Skeletal muscle cell (primary cell): ENCODE measurements around the gene ZNF555.

Experiments
- DNase-seq: peaks from one replicate; pipeline ENCODE4 v3.0.0-alpha.2; 2010; ENCODE audit warnings: low read depth
- H3K4me3 ChIP-seq: 2 replicates; pipeline ENCODE4 v1.5.1; 2011; ENCODE audit warnings: low read depth, mild to moderate bottlenecking, control low read depth, low read length, moderate library complexity

The ZNF555 gene

GRCh38 chr19:2820112-2820702 is 21.1 kb upstream of the ZNF555 start:
- no peak for DNase-seq

GRCh38 chr19:2822846-2823245 is 18.4 kb upstream of the ZNF555 start:
- no peak for DNase-seq
- no peak overlapping the region for H3K4me3 ChIP-seq

More at GRCh38 chr19:2820112-2820702, 21.1 kb upstream of the ZNF555 start:
- peak overlapping the region; percentile 82 for H3K4me3 ChIP-seq

GRCh38 chr19:2823646-2824045 is 17.6 kb upstream of the ZNF555 start:
- no peak for DNase-seq
- H3K4me3 ChIP-seq: no peak overlapping the region

GRCh38 chr19:2824129-2824528 is 17.1 kb upstream of the ZNF555 start:
- no peak for DNase-seq
- no peak overlapping the region for H3K4me3 ChIP-seq

GRCh38 chr19:2827022-2827421 is 14.3 kb upstream of the ZNF555 start:
- no peak overlapping the region for H3K4me3 ChIP-seq
- DNase-seq: no peak

GRCh38 chr19:2827840-2828489 is 13.3 kb upstream of the ZNF555 start:
- no peak for DNase-seq
- no peak overlapping the region for H3K4me3 ChIP-seq

- H3K4me3 ChIP-seq: no peak overlapping the region
- no peak for DNase-seq
These were observed 6.9 kb upstream of the ZNF555 start for GRCh38 chr19:2834294-2834871.

GRCh38 chr19:2837430-2837829 is 3.8 kb upstream of the ZNF555 start:
- DNase-seq: no peak
- no peak overlapping the region for H3K4me3 ChIP-seq

- peak overlapping the region; percentile 78 for H3K4me3 ChIP-seq
- no peak for DNase-seq
These were observed 740 bp downstream of the ZNF555 start for GRCh38 chr19:2841855-2842574.

- DNase-seq: no peak
- H3K4me3 ChIP-seq: no peak overlapping the region
These were observed 3.8 kb downstream of the ZNF555 start for GRCh38 chr19:2845107-2845506.

- peak; percentile 17 for DNase-seq
- H3K4me3 ChIP-seq: no peak overlapping the region
These were observed 5.1 kb downstream of the ZNF555 start for GRCh38 chr19:2846180-2846894.

- no peak for DNase-seq
- H3K4me3 ChIP-seq: no peak overlapping the region
These were observed 6.2 kb downstream of the ZNF555 start for GRCh38 chr19:2847507-2847906.

- H3K4me3 ChIP-seq: no peak overlapping the region
- peak; percentile 18 for DNase-seq
These were observed 7.3 kb downstream of the ZNF555 start for GRCh38 chr19:2848616-2849015.

- H3K4me3 ChIP-seq: no peak overlapping the region
- DNase-seq: no peak
These were observed 9.1 kb downstream of the ZNF555 start for GRCh38 chr19:2850256-2850925.

- DNase-seq: no peak
- no peak overlapping the region for H3K4me3 ChIP-seq
These were observed 11.3 kb downstream of the ZNF555 start for GRCh38 chr19:2852598-2852997.

GRCh38 chr19:2853015-2853606 is 11.8 kb downstream of the ZNF555 start:
- H3K4me3 ChIP-seq: no peak overlapping the region
- no peak for DNase-seq

GRCh38 chr19:2854849-2855248 is 13.6 kb downstream of the ZNF555 start:
- H3K4me3 ChIP-seq: no peak overlapping the region
- DNase-seq: no peak

GRCh38 chr19:2856457-2857050 is 15.3 kb downstream of the ZNF555 start:
- no peak for DNase-seq
- H3K4me3 ChIP-seq: no peak overlapping the region

GRCh38 chr19:2858864-2859263 is 17.6 kb downstream of the ZNF555 start:
- DNase-seq: no peak
- no peak overlapping the region for H3K4me3 ChIP-seq
